ENCODE results near the gene GPR68. TPM values are rescaled to one million over a fixed set of nuclear protein-coding genes. Genes with fewer than 3 reads are reported as not detected.
A peak's percentile ranks its signal among the peaks of the same experiment; 100 is the strongest.
"Not testable (repeated sequence)": the region's sequence is repeated elsewhere in the genome, so short reads cannot be mapped to it uniquely, and the experiment has no call there.

The GPR68 gene
- total RNA-seq, 1 donor from 2014 or later = 1.6 TPM

GRCh38 chr14:91252871-91253794 lies 8.6 kb upstream of the GPR68 start:
- DNase-seq (ENCODE audit: low spot score) = no peak

DNA sequence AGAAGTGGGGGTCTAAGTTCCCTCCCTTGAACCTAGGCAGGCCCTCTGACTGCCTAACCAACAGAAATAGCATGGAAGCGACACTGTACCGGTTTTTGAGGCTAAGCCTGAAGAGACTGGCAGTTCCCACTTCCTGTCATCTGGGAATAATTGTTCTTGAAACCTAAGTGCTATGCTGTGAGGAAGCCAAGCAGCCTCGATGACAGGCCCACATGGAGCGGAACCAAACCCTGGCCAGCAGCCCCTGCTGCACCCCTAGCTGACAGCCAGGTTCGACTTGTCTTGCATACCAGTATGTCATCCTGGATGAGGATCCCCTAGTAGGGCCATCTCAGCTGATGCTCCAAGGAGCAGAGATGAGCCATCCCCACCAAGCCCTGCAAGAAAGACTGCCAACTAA lies 6.4 kb upstream of the GPR68 start:
- no peak for DNase-seq (ENCODE audit: low spot score)

DNA sequence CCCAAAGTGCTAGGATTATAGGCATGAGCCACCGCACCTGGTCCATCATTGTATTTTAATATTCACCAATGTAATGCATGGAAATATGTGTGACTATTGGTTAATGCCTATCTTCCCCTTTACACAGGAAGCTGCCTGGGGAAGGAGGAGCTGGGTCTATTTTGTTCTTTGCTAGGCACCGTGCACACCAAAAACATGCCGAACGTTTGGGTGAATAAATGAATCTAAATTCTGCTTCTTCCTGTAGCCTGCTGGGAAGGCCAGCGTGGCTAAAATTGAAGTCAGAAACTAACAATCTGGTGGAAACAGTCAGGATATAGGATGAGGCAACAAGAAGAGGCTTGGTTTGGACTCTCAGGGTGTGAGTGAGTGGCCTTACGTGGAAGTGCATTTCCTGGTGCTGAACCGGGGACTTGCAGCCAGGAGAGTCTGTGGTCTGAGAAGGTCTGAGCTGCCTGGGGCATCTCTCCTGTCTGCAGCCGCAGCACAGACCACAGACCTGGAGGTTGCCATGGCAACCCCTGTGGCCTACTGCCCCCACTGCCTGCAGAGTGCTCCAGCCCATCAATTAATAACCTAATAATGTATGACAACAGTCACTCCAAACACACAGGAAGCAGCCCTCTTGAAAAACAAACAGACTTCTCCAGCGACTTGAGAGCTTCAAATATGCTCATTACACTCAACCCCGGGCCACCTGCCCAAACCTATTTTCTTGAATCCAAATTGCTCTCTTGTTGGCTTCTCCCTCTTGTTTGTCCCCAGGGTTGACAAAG lies 5.5 kb upstream of the GPR68 start:
- no peak for DNase-seq (ENCODE audit: low spot score)

- peak; percentile 49 for DNase-seq (ENCODE audit: low spot score)
Measured at GRCh38 chr14:91246051-91246852, 1.7 kb upstream of the GPR68 start.

- DNase-seq (ENCODE audit: low spot score) = not testable (repeated sequence)
Measured at GRCh38 chr14:91245616-91246015, 1.1 kb upstream of the GPR68 start.

- no peak for DNase-seq (ENCODE audit: low spot score)
Measured at GRCh38 chr14:91245029-91245428, 525 bp upstream of the GPR68 start.

DNA sequence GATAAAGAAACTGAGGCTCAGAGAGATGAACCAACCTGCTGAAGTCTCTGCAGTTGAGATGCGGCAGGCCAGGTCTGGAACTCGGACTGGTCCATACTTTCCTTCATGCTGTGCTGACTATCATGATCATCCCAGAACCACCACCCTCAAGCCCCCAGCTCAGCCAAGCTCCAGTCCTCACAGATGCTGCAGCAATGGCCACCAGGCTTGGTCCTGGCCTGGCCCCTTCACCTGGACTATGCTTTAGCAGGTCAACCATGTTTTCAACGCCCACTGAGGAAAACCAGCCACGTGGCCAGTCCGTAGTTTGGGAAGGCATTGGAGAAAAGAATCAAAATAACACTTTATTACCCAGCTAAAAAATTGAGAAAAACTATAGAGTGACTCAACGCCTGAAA lies 1.4 kb downstream of the GPR68 start:
- no peak for DNase-seq (ENCODE audit: low spot score)

DNA sequence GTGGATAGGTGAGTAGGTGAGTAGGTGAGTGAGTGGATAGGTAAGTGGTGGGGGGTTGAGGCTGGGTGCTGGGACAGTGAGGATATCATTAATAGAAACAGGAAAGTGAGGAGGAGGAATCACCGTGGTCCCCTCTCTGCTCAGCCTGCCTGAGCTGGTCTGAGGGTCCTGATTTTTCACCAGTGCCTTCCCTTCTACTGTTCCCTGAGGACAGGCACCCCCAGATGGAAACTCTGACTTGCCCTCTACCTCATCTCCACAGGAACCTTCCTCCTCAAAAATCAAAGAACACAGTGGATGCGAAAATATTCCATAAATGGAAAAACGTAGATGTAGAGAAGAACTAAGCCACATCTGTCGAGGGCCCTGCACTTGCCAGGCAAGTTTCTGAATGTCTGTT lies 1.9 kb downstream of the GPR68 start:
- DNase-seq (ENCODE audit: low spot score) = no peak

GRCh38 chr14:91241863-91242262 lies 2.6 kb downstream of the GPR68 start:
- DNase-seq (ENCODE audit: low spot score) = no peak

DNA sequence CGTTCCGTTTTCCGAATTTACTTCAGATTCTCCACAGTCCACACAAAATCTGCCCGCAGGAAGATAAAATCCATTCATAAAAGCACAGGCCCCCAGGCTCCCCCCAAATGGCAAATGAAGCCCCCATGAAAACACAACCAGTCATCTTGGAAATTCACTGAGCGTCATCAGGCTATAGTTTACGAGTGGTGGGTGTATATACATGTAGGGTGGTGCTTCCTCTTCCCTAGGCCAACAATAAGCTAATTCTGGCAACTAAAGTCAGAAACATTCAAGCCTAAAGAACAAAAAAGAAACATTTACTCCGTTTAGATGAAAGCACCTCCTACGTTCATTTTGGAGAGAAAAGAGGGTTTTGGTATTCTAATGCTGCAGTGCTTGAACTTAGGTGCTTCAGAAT lies 5.8 kb downstream of the GPR68 start:
- no peak for DNase-seq (ENCODE audit: low spot score)

DNA sequence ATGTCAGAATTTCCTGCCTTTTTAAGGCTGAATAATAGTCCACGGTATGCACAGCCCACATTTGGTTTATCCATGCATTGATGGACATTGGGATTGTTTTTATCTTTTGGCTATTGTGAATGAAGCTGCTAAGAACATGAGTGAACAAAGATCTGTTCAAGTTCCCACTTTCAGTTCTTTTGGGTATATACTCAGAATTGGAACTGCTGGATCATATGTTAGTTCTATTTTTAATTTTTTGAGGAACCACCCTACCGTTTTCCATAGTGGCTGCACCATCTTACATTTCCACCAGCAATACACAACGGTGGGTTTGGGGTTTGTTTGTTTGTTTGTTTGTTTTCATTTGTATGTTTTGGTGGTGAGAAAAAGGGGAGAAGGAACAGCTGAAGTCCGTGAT lies 6.4 kb downstream of the GPR68 start:
- DNase-seq (ENCODE audit: low spot score) = no peak

- DNase-seq (ENCODE audit: low spot score) = no peak
Measured at GRCh38 chr14:91237219-91237618, 7.3 kb downstream of the GPR68 start.

GRCh38 chr14:91235841-91236240 lies 8.7 kb downstream of the GPR68 start:
- no peak for DNase-seq (ENCODE audit: low spot score)

- DNase-seq (ENCODE audit: low spot score) = no peak
Measured at GRCh38 chr14:91234791-91235114, 9.8 kb downstream of the GPR68 start.

- no peak for DNase-seq (ENCODE audit: low spot score)
Measured at GRCh38 chr14:91233936-91234790, 10.3 kb downstream of the GPR68 start.

- no peak for DNase-seq (ENCODE audit: low spot score)
Measured at GRCh38 chr14:91232603-91233002, 11.9 kb downstream of the GPR68 start.

DNA sequence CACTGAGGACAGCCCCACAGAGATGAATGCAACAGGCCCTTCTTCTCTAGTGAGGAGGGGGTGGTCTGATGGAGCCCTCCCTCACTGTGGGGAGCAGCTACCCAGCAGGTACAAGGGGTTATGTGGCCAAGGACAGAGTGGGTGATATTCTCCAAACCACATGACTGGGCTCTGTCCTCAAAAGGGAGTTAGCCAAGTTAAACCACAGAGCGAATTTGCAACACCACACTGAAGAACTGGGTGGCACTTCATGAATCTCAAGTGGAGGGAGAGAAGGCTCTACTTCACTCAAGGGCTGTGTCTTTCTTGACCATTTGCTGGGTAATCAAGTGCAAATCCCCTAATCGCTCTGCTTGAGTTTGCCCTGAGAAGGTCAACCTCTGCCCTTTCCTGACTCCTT lies 12.5 kb downstream of the GPR68 start:
- no peak for DNase-seq (ENCODE audit: low spot score)

GRCh38 chr14:91231446-91231845 lies 13.1 kb downstream of the GPR68 start:
- no peak for DNase-seq (ENCODE audit: low spot score)

DNA sequence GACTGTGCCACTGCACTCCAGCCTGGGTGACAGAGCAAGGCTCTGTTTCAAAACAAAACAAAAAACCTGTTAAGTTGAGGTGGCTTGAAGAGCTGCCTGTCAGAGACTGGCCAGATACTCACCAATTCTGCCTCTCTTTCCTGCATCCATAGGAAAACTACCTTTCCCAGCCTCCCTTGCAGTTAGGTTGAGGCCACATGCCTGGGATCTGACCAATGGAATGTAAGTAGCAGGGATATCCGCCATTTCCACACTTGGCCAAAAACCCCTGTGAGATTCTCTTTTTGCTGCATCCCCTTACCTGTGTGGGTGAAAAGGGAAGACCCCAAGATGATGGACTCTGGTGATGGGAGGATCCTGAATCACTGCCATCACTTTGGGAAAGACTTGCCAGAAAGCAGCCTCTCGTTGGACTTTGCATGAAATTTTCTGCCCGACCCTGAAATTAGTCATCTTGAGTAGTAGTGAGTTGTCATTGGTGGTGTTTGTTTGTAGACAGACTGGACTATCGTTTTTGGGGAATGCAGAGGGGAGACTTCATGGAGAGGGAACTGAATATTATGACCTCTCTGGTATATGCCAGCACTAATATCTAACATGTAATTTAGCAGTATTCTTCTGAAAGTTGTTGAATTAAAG lies 14.0 kb downstream of the GPR68 start:
- DNase-seq (ENCODE audit: low spot score) = no peak

DNA sequence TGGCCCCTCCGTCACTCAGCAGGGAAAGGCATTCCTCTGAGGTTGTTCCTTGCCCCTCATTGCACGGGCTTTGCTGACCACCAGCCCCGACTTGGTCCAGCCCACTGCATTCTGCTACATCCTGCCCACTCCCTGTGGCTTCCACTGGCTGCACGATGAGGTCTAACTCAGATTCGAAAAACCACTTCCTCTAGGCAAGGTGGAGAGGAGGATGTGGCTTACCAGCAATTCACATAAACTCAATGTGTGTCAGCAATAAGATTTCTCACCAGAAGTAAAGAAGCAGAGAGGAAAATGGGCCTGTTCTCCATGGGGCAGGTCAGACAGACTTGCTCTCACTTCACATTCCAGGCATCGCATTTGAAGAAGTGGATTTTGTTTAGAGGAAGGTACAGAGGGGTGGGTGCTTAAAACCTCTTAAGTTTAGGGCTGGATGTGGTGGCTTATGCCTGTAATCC lies 14.7 kb downstream of the GPR68 start:
- no peak for DNase-seq (ENCODE audit: low spot score)

DNA sequence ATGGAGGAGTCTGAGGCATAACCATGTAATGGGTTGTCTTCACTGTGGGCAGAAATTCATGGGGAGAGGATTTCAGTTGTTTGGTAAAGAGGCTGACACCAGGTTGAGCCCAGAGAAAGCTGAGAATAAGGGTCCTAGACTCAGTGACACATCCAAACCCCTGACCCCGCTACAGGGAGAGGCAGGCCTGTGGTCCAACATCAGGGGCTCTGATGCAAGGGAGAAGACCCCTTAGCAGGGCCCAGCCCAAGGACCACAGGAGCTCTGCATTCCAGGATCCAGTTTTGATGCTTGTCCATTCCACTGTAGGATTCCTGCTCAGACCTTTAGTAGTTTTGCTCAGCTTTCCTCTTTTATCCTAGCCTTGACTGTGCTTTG lies 15.5 kb downstream of the GPR68 start:
- no peak for DNase-seq (ENCODE audit: low spot score)
